ENCODE measurements around the gene MYRIP.

Gene MYRIP

DNA sequence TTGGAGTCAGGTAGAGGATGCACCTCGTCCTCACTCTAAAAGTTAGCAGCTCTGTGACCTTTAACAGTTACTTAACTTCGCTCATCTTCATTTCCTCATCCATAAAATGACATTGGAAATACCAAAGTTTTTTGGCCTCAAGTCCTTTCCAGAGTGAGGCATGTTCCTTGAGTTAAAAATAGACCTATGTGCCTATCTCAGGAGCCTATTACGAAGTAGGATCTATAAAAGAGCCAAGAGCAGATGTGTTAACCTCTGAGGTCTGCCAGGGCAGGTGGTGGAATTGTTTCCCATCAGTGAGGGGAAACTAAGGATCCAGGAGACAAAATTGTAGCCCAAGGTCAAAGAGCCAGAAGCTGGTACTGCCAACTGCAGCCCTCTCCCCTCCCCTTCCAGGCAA lies 379.7 kb downstream of the MYRIP start:
- DNase-seq (ENCODE audit: low spot score): no peak

DNA sequence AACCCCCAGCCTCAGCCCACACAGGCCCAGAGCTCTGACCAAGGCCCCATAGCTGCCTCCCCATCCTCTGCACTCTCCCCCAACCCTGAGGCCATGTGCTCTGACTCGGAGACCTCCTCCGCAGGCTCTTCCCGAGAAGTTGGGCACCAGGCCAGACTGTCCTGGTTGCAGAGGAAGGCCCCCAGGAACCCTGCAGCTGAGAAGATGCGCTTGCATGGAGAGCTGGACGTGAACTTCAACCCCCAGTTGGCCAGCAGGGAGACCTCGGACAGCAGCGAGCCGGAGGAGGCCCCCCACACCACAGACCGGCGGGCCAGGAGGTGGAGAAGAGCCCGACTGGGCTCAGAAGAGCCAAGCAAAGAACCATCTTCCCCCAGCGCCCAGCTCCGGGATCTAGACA lies 380.6 kb downstream of the MYRIP start:
- DNase-seq (ENCODE audit: low spot score): no peak

DNA sequence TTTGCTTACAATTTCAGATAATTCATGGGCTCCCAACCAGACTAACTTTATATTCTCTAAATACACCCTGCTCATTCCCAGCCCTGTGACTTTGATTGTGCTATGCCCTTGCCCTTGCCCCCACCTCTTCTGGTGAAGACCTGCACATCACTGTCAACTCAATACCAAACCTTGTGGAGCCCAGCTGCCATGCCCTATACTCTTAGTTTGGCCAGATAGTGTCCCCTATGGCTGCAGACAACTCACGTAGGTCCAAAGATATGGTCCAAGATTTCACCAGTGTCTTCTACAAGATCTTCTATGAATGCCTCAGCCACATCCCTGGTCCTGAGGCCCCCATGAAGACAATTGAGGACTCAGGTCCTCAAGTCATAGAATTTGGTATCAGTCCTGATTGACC lies 381.8 kb downstream of the MYRIP start:
- DNase-seq (ENCODE audit: low spot score): no peak

DNA sequence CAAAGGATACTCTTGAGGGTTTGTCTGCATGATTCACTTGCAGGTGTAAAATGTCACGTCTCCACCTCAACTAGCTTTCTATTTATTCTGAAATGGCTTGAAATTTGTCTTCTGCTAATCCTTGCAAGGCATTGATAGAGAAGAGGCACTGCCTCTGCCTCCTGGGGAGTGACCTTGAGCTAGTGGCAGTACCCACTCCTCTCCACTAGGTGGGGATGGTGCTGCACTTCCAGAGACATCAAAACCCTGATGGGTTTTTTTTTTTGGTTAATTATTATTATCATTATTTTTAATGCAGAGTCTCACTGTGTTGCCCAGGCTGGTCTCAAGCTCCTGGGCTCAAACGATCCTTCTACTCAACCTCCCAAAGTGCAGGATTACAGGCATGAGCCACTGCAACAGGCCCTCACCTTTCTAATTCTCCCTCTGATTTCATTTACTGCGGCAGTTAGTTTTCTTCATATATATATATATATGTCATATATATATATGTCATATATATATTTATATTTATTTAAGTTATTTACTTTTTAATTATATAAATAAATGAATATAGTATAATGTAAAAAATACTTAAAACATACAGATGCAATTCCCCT lies 382.5 kb downstream of the MYRIP start:
- DNase-seq (ENCODE audit: low spot score): peak; percentile 66

DNA sequence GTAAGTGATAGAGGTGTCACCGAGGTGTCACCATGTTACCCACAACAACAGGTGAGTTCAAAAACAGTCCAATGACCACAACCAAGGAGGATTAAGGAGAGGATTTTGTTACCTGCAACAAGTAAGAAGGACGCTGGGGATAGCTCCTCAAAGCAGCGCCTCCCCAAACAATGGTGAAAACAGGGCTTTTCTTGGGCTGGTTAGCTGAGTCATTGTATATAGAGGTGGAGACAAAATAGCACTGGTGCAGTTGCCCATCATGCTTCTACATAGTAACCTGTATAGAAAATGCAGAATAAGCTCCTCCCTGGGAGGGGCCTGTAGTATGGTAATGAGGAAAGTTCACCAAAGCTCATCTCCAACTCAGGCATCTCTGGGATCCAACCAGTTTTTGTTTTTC lies 383.2 kb downstream of the MYRIP start:
- no peak for DNase-seq (ENCODE audit: low spot score)

DNA sequence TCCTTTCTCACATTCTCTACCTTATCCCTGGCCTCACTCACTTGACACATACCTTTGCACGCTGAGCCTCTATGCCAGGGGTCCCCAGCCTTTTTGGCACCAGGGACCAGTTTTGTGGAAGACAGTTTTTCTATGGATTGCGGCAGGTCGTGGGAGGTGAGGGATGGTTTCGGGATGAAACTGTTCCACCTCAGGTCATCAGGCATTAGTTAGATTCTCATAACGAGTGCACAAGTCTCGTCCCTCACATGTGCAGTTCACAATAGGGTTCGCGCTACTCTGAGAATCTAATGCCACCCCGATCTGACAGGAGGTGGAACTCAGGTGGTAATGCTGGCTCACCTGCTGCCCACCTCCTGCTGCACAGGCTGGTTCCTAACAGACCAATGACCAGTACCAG lies 387.6 kb downstream of the MYRIP start:
- DNase-seq (ENCODE audit: low spot score): no peak

DNA sequence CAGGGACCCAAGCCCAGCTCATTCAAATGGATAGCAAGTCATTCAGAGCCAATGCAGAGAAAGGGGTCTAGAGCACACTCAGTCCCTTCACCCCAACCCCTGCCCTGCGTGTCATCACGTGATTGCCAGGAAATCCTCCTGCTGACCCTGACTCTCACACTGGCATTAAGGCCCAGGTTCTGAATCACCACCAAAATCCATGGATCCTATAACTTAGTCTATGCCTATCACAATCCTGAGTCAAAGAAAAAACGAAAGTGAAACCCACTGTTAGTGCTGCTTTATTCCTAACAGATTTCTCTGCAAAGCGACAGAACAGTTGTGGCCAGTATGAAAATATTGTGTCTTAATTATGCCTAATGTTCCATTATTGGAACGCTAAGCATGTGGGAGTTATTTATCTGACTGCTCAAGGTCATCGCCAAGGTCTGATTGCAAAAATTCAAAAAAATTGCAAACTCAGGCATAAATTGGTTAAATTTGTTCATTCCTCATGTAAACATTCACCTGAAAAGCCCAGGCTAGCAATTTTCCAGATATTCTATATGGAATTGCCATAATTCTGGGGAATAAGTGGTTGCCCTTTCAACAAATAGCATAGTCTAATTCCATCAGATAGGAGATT lies 391.4 kb downstream of the MYRIP start:
- no peak for DNase-seq (ENCODE audit: low spot score)

DNA sequence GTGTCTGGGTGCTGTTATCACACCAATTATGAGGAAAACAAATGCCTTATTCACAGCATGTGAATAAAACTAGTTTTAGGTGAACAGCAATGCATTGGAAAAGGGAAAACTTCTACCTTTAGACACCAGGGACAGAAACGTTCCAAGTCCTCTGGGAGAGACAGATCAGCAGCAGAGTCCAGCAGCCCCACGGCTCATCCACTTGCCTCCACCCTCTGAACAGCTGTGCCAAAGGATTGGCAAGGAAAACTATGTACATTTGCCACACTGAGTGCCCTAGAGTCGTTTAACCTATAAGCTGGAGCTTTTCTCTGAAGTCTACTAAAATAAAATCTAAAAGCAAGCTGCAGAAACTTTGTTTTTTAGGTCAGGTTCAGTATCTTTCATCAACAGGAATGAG lies 392.4 kb downstream of the MYRIP start:
- no peak for DNase-seq (ENCODE audit: low spot score)

DNA sequence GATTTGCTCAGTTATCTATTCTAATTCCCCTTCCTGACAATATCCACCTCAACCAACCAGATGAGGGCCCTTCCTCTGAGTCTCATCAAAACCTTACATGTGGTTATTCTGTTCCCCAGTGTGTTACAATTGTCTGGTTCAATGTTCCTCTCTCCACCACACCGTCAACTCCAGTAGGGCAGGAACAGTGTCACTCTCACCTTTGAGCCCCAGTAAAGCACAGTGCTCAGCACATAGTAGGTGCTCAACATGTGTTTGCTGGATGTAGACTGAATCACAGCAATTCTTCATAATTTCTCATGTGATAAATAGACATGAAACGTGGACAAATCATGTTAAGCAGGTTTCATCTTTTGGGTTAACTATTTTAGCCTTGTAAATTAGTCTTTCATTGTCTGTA lies 397.1 kb downstream of the MYRIP start:
- DNase-seq (ENCODE audit: low spot score): no peak

DNA sequence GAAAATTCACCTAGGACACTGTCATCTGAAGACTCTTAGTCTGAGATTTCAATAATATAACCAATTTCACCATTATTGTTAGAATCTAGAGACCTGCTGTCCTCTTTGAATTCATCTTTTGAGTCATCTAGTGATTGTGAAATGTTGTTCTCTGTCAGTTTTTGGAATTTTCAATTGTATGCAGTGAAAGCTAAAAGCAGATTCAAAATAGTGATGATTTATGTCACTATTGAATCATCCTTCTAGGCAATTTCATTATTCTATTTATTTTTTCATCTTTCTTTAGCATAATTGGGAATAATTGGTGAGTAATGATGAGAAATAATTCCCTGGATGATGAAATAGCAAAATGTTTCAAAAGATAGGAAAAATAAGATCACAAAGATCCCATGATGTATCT lies 398.4 kb downstream of the MYRIP start:
- DNase-seq (ENCODE audit: low spot score): no peak

DNA sequence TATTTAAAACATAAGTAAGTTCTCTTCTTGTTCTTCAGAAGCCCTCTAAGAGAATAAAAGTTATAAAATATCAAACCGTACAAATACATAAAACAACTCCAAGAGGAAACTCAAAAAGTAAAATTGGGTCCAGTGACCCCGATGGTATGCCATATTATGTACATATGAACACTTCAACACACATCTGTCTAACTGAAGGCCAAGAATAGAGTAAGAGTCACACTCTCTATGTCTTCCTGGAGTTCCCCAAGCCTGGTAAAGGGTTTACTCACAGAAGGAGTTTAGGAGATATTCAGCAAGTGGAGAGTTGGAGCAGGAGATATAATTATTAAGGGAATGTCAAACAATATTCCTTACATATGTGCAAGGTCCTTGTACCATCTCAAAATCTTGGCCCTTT lies 398.8 kb downstream of the MYRIP start:
- no peak for DNase-seq (ENCODE audit: low spot score)

DNA sequence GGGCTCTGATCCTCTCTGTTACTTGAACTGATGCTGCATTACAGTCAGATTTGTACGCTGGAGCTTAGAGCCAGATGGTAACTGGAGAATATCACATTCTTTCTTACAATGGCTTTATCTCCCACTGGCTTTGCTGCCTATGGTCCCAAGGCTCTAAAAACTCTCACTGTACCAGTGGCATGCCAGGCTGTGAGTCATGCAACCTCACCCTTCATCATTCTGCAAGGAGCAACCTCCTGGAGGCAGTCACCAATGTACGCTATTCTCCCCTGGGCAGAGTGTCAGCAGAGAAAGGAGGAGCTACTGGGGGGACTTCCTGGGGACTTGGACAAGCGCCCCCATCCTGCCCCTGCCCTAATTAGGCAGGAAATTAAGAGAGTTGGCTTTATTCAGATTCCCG lies 402.2 kb downstream of the MYRIP start:
- DNase-seq (ENCODE audit: low spot score): no peak

DNA sequence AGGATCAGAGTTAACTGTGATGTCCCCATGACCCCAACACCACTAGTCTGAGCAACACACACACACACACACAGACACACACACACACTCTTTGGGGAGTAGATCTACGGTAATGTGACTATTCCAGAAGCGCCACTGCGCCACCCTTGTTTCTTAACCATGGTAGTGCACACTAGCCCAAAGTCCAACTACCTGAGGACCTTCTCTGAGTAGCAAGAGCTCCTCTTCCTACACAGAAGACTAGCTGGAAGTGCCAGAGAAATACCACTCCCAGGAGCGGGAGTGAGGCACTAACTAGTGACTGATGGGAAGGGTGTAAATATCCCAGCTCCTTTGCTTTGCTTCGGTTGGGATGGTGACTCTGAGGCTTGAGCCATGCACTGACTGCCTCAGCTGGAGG lies 404.1 kb downstream of the MYRIP start:
- DNase-seq (ENCODE audit: low spot score): no peak

DNA sequence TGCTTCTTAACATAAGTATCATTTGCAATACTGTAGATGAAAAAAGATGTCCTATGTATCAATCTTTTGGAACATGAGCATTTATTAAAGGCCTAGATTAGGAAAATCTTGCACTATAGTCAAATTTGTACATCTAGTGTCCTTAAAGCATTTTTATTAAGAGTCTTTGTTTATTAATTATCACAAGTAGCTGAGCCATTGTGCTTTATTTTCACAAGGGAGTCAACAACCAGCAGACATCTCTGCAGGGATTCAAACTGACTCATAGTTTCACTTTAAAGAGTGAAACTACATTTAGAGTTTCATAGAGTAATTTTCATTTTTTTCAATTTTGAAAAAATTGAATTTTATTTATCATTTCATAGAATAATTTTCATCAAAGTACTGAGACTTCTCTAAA lies 405.6 kb downstream of the MYRIP start:
- no peak for DNase-seq (ENCODE audit: low spot score)

DNA sequence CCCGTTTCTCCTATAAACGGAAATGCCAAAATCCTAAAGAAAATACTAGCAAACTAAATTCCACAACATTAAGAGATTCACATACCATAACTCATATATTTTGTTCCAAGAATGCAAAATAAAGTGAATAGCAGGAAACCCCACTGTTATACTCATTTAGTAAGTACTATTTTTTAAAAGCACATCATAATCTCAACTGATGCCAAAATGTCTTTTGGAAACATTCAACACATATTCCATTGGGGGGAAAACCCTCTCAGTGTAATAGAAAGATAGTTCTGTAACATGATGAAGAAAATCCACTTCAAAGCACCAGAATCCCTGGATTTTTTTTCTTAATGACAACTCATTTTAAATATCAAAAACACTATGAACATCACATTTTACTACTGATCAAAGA lies 407.1 kb downstream of the MYRIP start:
- no peak for DNase-seq (ENCODE audit: low spot score)

DNA sequence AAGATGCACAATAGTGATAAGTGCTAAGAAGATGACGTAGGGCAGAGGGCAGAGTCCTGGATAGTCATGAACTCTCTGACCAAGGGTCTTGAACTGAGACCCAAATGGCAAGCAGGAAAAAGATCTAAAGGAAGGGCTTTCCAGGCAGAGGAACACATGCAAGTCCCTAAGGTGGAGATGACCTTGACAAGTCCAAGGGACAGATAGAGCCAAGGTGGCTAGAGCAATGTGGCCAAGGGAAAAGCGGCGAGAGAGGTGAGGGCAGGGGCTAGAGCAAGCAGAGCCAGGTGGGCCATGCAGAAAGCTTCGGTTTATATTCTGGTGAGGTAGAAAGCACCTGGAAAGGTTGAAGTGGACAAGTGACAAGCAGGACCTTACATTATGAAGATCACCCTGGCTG lies 414.4 kb downstream of the MYRIP start:
- DNase-seq (ENCODE audit: low spot score): no peak

DNA sequence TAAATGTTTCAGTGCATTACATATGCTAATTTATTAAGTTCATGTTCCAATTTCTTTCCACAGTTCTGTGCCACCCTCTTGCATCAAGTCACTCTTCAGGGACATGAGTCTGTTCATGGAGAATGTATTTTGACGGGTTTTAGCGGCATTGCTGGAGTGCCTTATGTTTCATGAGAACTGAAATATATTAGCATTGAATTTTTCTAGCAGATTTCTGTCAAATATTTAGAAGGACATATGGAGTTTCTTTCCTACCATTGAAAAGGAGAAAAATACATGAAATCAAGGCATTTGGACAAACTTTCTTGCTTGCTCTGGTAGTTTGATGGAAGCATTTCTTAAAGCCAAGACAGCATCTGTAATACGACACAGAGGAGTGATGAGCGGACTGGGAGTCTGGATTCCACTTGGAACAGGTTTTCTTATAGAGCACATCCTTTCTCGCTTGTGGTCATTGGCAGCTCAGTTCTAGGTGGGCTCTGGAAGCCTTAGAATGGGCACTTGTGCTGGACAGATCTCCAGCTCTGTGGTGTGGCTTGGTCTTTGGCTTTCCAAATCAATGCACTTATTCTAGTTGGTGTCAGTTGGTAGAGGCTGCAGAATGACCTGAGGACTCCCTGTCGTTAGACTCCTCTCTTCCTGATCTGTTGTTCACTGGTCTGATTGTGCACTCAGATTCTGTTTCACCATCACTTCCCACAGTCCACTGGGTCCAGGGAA lies 415.5 kb downstream of the MYRIP start:
- no peak for DNase-seq (ENCODE audit: low spot score)

DNA sequence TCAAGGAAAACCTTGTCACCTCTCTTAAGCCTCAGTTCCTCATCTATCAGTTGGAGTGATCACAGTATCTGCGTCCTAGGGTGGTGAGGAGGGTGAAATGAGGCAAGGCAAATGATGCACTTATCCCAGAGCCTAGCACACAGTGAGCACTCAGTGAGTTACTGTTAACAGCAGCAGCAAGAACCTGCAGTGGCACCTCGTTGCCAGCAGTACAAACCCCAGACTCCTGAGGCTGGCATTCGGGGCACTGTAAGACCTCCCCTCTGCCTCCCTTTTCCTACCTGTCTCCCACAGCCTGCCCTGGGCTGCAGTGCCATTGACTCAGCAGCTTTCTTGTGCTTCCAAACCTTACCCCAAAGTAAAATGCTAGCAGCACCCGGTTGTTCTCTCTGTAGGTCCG lies 417.2 kb downstream of the MYRIP start:
- no peak for DNase-seq (ENCODE audit: low spot score)

DNA sequence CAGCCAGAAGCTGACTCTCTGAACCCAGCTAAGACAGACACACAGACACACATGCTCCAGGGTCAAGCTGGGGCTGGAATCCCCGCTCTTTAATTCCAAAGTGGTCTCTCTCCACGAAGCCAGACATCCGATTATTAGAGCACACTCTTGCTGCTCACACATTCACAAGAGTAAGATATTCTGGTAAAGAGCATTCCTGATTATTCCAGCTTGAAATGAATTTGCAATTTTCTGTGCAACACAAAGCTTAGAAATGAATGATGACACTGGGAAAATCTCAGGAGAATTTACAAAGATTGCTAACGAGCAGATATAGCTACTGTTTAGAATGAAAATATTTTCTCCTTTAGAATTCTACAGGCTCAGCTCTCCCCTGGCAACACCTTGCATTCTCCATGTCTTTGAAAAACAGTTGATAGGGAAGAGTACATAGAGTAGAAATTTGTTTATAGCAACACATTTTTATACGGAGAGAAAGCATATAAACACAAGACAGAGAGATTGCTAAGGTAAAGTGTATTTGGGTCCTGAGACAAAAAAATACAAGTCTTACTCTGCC lies 419.5 kb downstream of the MYRIP start:
- DNase-seq (ENCODE audit: low spot score): no peak

DNA sequence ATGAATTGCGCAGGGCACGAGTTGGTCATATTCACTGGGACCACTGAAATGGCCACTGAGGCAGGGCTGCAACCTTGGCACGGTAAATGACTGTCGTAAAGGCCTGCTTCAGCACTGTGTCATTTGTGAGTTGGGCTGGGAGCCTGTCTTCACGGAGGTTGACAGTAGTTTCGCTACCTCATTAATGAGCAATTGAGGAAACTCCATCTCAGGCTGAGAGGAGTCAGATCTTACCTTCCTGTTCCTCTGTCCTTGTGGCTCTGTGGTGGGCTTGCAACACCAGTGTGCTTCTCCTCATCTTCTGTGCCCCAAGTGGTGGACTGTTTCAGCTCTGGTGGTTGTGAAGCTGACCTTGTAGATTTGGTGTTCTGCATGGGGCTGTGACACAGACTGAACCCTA lies 420.0 kb downstream of the MYRIP start:
- DNase-seq (ENCODE audit: low spot score): no peak

DNA sequence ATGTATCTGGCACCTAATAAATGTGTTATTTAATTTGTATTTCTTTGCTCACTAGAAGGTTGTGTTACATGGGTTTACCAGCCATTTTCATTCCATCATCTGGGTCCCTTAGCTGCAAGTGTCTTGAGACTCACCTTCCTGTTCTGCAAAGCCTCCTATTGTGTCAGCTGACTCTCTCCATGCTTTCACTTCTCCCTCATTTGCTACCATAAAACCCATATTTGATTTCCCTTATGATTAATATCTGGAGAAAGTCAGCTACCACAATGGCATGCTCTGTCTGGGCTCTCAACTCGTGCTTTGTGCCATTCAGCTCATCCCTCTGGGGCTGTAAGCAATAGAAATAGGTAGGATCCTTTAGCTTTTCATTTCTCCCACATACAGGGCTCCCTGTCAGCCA lies 420.6 kb downstream of the MYRIP start:
- no peak for DNase-seq (ENCODE audit: low spot score)

DNA sequence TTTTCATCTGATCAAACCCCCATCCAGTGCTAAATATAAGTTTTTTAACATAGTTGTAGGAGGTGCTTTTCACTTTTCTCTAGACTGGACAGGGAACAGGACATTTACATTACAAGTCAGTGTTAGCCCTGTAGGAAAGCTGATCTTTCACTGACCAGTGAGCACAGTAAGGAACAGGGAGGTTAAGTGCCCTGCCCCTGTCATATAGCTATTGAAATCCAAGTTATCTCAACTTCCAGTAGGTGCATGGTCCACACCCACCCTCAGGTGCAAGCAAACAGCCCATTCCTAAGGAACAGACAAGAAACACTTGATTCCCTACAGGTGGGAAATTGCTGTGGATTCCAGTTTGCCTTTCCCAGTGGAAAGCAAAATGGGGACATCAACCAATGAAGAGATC lies 421.0 kb downstream of the MYRIP start:
- no peak for DNase-seq (ENCODE audit: low spot score)

DNA sequence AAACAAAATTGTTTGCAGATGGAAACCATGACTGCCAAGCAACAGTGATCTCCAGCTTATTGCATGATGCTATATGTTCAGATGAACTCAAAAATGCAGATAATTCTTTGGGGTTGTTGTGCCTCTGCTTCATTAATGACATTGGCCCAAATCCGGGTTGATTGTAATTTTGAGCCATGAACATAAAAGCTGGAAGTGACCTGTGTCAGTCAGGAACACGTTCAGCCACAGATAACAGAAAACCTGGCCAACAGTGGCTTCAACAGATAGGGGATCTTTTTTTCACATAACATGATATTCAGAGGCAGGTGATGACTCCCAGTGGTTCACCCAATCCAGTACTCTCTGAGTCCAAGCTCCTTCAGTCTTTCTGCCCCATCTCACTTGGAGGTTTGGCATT lies 423.2 kb downstream of the MYRIP start:
- no peak for DNase-seq (ENCODE audit: low spot score)

DNA sequence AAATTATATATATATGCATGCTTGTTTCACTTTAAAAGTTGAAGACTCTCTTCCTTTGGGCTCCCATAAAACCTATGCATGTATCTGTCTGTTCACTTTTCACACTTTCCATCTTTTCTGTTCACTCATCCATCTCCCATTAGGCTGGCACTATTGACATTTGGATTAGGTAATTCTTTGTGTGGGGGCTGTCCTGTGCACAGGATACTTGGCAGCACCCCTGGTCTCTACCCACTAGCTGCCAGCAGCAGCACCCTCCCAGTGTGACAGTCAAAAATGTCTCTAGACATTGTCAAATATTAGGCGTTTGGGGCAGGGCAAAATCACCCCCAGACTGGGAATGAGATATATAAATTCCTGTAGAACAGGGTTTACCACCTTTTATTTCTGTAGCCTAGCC lies 427.8 kb downstream of the MYRIP start:
- DNase-seq (ENCODE audit: low spot score): no peak

All from AG08396 (cell line).